DMS53 treated with DMSO at 0.1 percent for 48 hours (cell line): ENCODE results near the gene ATP6V1C2.
"Not testable (repeated sequence)": the region's sequence is repeated elsewhere in the genome, so short reads cannot be mapped to it uniquely, and the experiment has no call there.

Experiments
- DNase-seq: peaks from one replicate; lab custom pipeline; 2025; ENCODE audit not compliant: unreplicated experiment; lab: John Stamatoyannopoulos, UW

Gene ATP6V1C2

GRCh38 chr2:10783421-10783820 is 62.0 kb downstream of the ATP6V1C2 start:
- DNase-seq = no peak

GRCh38 chr2:10784719-10785118 is 63.3 kb downstream of the ATP6V1C2 start:
- no peak for DNase-seq

GRCh38 chr2:10785260-10785659 is 63.8 kb downstream of the ATP6V1C2 start:
- DNase-seq = no peak

GRCh38 chr2:10786240-10786982 is 65.0 kb downstream of the ATP6V1C2 start:
- DNase-seq = no peak

GRCh38 chr2:10787176-10787968 is 65.9 kb downstream of the ATP6V1C2 start:
- DNase-seq = no peak

- no peak for DNase-seq
These were observed 67.4 kb downstream of the ATP6V1C2 start for GRCh38 chr2:10788855-10789254.

- DNase-seq = no peak
These were observed 69.0 kb downstream of the ATP6V1C2 start for GRCh38 chr2:10790228-10790973.

- DNase-seq = no peak
These were observed 70.7 kb downstream of the ATP6V1C2 start for GRCh38 chr2:10792001-10792634.

GRCh38 chr2:10792660-10793400 is 71.4 kb downstream of the ATP6V1C2 start:
- DNase-seq = no peak

GRCh38 chr2:10793816-10794215 is 72.4 kb downstream of the ATP6V1C2 start:
- DNase-seq = no peak

GRCh38 chr2:10794876-10795275 is 73.4 kb downstream of the ATP6V1C2 start:
- no peak for DNase-seq

GRCh38 chr2:10795508-10796046 is 74.1 kb downstream of the ATP6V1C2 start:
- no peak for DNase-seq

GRCh38 chr2:10796703-10797102 is 75.3 kb downstream of the ATP6V1C2 start:
- DNase-seq = no peak

- DNase-seq = no peak
These were observed 77.4 kb downstream of the ATP6V1C2 start for GRCh38 chr2:10798783-10799182.

GRCh38 chr2:10800163-10800562 is 78.7 kb downstream of the ATP6V1C2 start:
- DNase-seq = no peak

- DNase-seq = no peak
These were observed 81.2 kb downstream of the ATP6V1C2 start for GRCh38 chr2:10802657-10803056.

- not testable (repeated sequence) for DNase-seq
These were observed 84.6 kb downstream of the ATP6V1C2 start for GRCh38 chr2:10805990-10806389.

- DNase-seq = no peak
These were observed 85.1 kb downstream of the ATP6V1C2 start for GRCh38 chr2:10806543-10806942.

- no peak for DNase-seq
These were observed 89.1 kb downstream of the ATP6V1C2 start for GRCh38 chr2:10810202-10811161.
